GM18867 (cell line): ENCODE results near the gene TEX11.
"Not testable (repeated sequence)": the region's sequence is repeated elsewhere in the genome, so short reads cannot be mapped to it uniquely, and the experiment has no call there.

Source experiments
- ATAC-seq: cut with Tn5 transposase; IDR thresholded peaks from one replicate; pipeline ENCODE4 v1.9.1; 2021; ENCODE audit warnings: mild to moderate bottlenecking, moderate library complexity; ENCODE audit not compliant: unreplicated experiment

Gene TEX11

GRCh38 chrX:70769659-70770227 lies 138.8 kb downstream of the TEX11 start:
- no peak for ATAC-seq

- ATAC-seq = no peak
These were observed 146.2 kb downstream of the TEX11 start for GRCh38 chrX:70762285-70762684.

GRCh38 chrX:70755850-70756249 lies 152.7 kb downstream of the TEX11 start:
- no peak for ATAC-seq

GRCh38 chrX:70754169-70754848 lies 154.2 kb downstream of the TEX11 start:
- ATAC-seq = no peak

GRCh38 chrX:70733774-70734173 lies 174.7 kb downstream of the TEX11 start:
- not testable (repeated sequence) for ATAC-seq

- ATAC-seq = not testable (repeated sequence)
These were observed 180.6 kb downstream of the TEX11 start for GRCh38 chrX:70727961-70728360.

- ATAC-seq = no peak
These were observed 187.8 kb downstream of the TEX11 start for GRCh38 chrX:70720721-70721120.

- not testable (repeated sequence) for ATAC-seq
These were observed 197.2 kb downstream of the TEX11 start for GRCh38 chrX:70711336-70711735.

- ATAC-seq = no peak
These were observed 214.0 kb downstream of the TEX11 start for GRCh38 chrX:70694339-70695122.

GRCh38 chrX:70679455-70679854 lies 229.1 kb downstream of the TEX11 start:
- ATAC-seq = not testable (repeated sequence)

- ATAC-seq = no peak
These were observed 233.2 kb downstream of the TEX11 start for GRCh38 chrX:70675284-70675683.

GRCh38 chrX:70672326-70672725 lies 236.2 kb downstream of the TEX11 start:
- no peak for ATAC-seq

GRCh38 chrX:70669120-70669519 lies 239.4 kb downstream of the TEX11 start:
- no peak for ATAC-seq

- peak; percentile 45 for ATAC-seq
These were observed 243.8 kb downstream of the TEX11 start for GRCh38 chrX:70664726-70665125.

GRCh38 chrX:70661124-70661523 lies 247.4 kb downstream of the TEX11 start:
- ATAC-seq = not testable (repeated sequence)

GRCh38 chrX:70657546-70657945 lies 251.0 kb downstream of the TEX11 start:
- not testable (repeated sequence) for ATAC-seq

- ATAC-seq = no peak
These were observed 252.2 kb downstream of the TEX11 start for GRCh38 chrX:70656304-70656703.

- not testable (repeated sequence) for ATAC-seq
These were observed 260.6 kb downstream of the TEX11 start for GRCh38 chrX:70647910-70648309.

GRCh38 chrX:70636218-70636617 lies 272.3 kb downstream of the TEX11 start:
- ATAC-seq = no peak

GRCh38 chrX:70635669-70636068 lies 272.8 kb downstream of the TEX11 start:
- ATAC-seq = no peak

GRCh38 chrX:70635227-70635626 lies 273.3 kb downstream of the TEX11 start:
- no peak for ATAC-seq

- ATAC-seq = no peak
These were observed 286.8 kb downstream of the TEX11 start for GRCh38 chrX:70621743-70622142.
